Activated CD4-positive, alpha-beta T cell treated with anti-CD3 and anti-CD28 coated beads, Interleukin-2, amount 50 U/mL, for 16 hours (primary cell): ENCODE data around the gene BTC.
"Not testable (repeated sequence)": the region's sequence is repeated elsewhere in the genome, so short reads cannot be mapped to it uniquely, and the experiment has no call there.

Experiments
- DNase-seq: peaks from one replicate; pipeline ENCODE4 v3.0.0-alpha.2; 2020

BTC gene

GRCh38 chr4:74757136-74757535 lies 37.2 kb downstream of the BTC start:
- DNase-seq, result no peak

- DNase-seq, result no peak
Measured at GRCh38 chr4:74755486-74755885, 38.8 kb downstream of the BTC start.

- DNase-seq, result no peak
Measured at GRCh38 chr4:74754218-74754617, 40.1 kb downstream of the BTC start.

GRCh38 chr4:74752798-74753197 lies 41.5 kb downstream of the BTC start:
- no peak for DNase-seq

GRCh38 chr4:74751856-74752255 lies 42.5 kb downstream of the BTC start:
- DNase-seq, result no peak

GRCh38 chr4:74751247-74751646 lies 43.1 kb downstream of the BTC start:
- DNase-seq, result no peak

- no peak for DNase-seq
Measured at GRCh38 chr4:74742185-74742584, 52.1 kb downstream of the BTC start.

- DNase-seq, result no peak
Measured at GRCh38 chr4:74738464-74739143, 55.7 kb downstream of the BTC start.

GRCh38 chr4:74734995-74735394 lies 59.3 kb downstream of the BTC start:
- no peak for DNase-seq

- DNase-seq, result no peak
Measured at GRCh38 chr4:74733756-74734155, 60.6 kb downstream of the BTC start.

GRCh38 chr4:74724979-74725378 lies 69.3 kb downstream of the BTC start:
- no peak for DNase-seq

GRCh38 chr4:74716436-74716765 lies 77.9 kb downstream of the BTC start:
- no peak for DNase-seq

- DNase-seq, result no peak
Measured at GRCh38 chr4:74715706-74716435, 78.5 kb downstream of the BTC start.

GRCh38 chr4:74714611-74715130 lies 79.7 kb downstream of the BTC start:
- DNase-seq, result no peak

- not testable (repeated sequence) for DNase-seq
Measured at GRCh38 chr4:74708135-74708534, 86.2 kb downstream of the BTC start.
